ENCODE data around the gene ASPSCR1. TPM values are rescaled to one million over a fixed set of nuclear protein-coding genes. Genes with fewer than 3 reads are reported as not detected.

The ASPSCR1 gene
- total and polyA plus RNA-seq, 2 of the 13 experiments (the other 11 are each of a cell fraction or from before 2014, with no cell fraction given), result 274 to 314 TPM

- Histone ChIP-seq H3K9me3 (ENCODE audit: low read length) (no peaks in the 10 kb centered on the region), H3K4me2 (ENCODE audit: low read depth, low read length) (no peak overlapping the region), H3K79me2 (ENCODE audit: insufficient read depth, low read length) (peaks cover 20% of the 10 kb centered on the region), H3K27me3 (ENCODE audit: control insufficient read depth in 1 of 2, insufficient read depth in 2 of 2, low read length in 2 of 2) (no peaks in the 10 kb centered on the region), H3K27ac (ENCODE audit: extremely low read length, insufficient read depth, low read length) (no peak overlapping the region), H3K9ac (ENCODE audit: insufficient read depth, low read depth, low read length) (no peak overlapping the region), H4K20me1 (ENCODE audit: insufficient read depth, low read length) (no peaks in the 10 kb centered on the region), H2AFZ (ENCODE audit: low read length) (no peak overlapping the region), H3K36me3 (replicated peaks in 1 of 2; ENCODE audit: control insufficient read depth in 1 of 2, insufficient read depth in 2 of 2, low read length in 2 of 2) (peaks cover 35 to 54% of the 10 kb centered on the region in 2 experiments), H3K4me3 (replicated peaks in 1 of 3; ENCODE audit: insufficient read depth in 1 of 3, low read depth in 2 of 3, low read length in 3 of 3) (no peak overlapping the region), H3K4me1 (ENCODE audit: insufficient read depth, low read length) (peaks cover 41% of the 10 kb centered on the region)
- CTCF ChIA-PET (ENCODE audit: low intra/inter-chr PET ratio, low total read pairs), result no interaction called here
- no TSS peak for BruUV-seq (replicated peaks)
- DNase-seq (ENCODE audit: low spot score) (no peak), ATAC-seq (peak; percentile 40), FAIRE-seq (no peak)
- intact Hi-C loops (cut with micrococcal nuclease; ENCODE audit: unreplicated experiment) (no loop called here), in situ Hi-C loops (cut with HindIII; ENCODE audit: extremely low pct_ligation_motif_present, low pct_unique_long_range_greater_than_20kb) (no loop called here)
- WGBS (ENCODE audit: low lambda C conversion rate), result 97% methylated on average over 19 of the region's 24 CpGs
- POLR2A ChIA-PET, result no interaction called here
- TF ChIP-seq, protein P1, sequence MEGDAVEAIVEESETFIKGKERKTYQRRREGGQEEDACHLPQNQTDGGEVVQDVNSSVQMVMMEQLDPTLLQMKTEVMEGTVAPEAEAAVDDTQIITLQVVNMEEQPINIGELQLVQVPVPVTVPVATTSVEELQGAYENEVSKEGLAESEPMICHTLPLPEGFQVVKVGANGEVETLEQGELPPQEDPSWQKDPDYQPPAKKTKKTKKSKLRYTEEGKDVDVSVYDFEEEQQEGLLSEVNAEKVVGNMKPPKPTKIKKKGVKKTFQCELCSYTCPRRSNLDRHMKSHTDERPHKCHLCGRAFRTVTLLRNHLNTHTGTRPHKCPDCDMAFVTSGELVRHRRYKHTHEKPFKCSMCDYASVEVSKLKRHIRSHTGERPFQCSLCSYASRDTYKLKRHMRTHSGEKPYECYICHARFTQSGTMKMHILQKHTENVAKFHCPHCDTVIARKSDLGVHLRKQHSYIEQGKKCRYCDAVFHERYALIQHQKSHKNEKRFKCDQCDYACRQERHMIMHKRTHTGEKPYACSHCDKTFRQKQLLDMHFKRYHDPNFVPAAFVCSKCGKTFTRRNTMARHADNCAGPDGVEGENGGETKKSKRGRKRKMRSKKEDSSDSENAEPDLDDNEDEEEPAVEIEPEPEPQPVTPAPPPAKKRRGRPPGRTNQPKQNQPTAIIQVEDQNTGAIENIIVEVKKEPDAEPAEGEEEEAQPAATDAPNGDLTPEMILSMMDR (CRISPR knock-in tag; IDR thresholded peaks at IDR 0.05), result peak; percentile 56
- 0 out of 2 replicates have a peak, but pooled peaks have one; percentile 17 for TF ChIP-seq ZNF768 (CRISPR knock-in tag; IDR thresholded peaks at IDR 0.05)
- TF ChIP-seq SMAD1 (CRISPR knock-in tag; IDR thresholded peaks at IDR 0.05; ENCODE audit: borderline replicate concordance, low read depth), result no peak
- no peak for TF ChIP-seq ZNF777 (CRISPR knock-in tag; IDR thresholded peaks at IDR 0.05)
- no peak for TF ChIP-seq ZNF530 (CRISPR knock-in tag; IDR thresholded peaks at IDR 0.05; ENCODE audit: low read depth)
- TF ChIP-seq NFKB2 (CRISPR knock-in tag; IDR thresholded peaks at IDR 0.05; ENCODE audit: borderline replicate concordance), result peak; percentile 30; the same call in 1 of the 2 replicates
- no peak for TF ChIP-seq KAT8 (CRISPR knock-in tag; IDR thresholded peaks at IDR 0.05)
- TF ChIP-seq ZNF224 (CRISPR knock-in tag; IDR thresholded peaks at IDR 0.05), result no peak
- TF ChIP-seq POLR2A (IDR thresholded peaks at IDR 0.05; ENCODE audit: insufficient read depth in 1 of 2, low read depth in 2 of 2, low read length in 2 of 2), result 0 out of 4 replicates have a peak, but pooled peaks of 1 of the 2 experiments have one; percentile 16
- no peak for TF ChIP-seq JDP2 (CRISPR knock-in tag; IDR thresholded peaks at IDR 0.05; ENCODE audit: borderline replicate concordance)
- TF ChIP-seq FOXA3 (CRISPR knock-in tag; IDR thresholded peaks at IDR 0.05), result no peak
- TF ChIP-seq ZBTB40 (IDR thresholded peaks at IDR 0.05), result no peak
- no peak for TF ChIP-seq ZBTB40 (CRISPR knock-in tag; IDR thresholded peaks at IDR 0.05)
- TF ChIP-seq KAT7 (CRISPR knock-in tag; IDR thresholded peaks at IDR 0.05; ENCODE audit: borderline replicate concordance), result no peak
- no peak for TF ChIP-seq BRCA1 (CRISPR knock-in tag; IDR thresholded peaks at IDR 0.05)
Observed at GRCh38 chr17:82062076-82062983, 84.9 kb downstream of the ASPSCR1 start.
